Measurements from ENCODE around the gene MRPS6. TPM values are rescaled to one million over a fixed set of nuclear protein-coding genes. Genes with fewer than 3 reads are reported as not detected.

Gene MRPS6
- total RNA-seq, 4 donors from 2014 or later: 23.9 to 65.8 (median 31.6) TPM

DNA sequence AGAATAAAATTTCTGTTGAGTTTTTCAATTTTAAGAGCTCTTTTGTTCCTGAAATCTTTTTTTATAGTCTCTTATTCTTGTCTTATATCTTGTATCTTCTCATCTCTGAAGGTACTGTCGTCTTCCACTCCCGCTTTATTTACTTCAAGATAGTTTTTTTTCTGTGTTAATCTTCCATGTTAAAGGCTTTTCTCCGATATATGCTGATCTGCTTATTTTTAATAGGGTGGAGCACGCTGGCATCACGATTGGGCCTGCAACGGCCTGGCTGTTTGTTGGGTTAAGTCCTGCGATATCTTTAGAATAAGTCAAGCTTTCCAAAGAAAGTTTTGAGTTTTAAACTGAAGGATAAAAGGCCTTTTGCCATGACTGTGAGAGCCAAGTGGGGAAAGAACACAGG lies 35.7 kb downstream of the MRPS6 start:
- 78 to 88% methylated on average over 7 of the region's 7 CpGs for WGBS, 2 donors
- no peak overlapping the region for H3K4me3 ChIP-seq (ENCODE audit: low read depth, poor library complexity, severe bottlenecking)
- intact Hi-C loops (cut with DNase I; ENCODE audit: low total_unique reads): no loop called here
- DNase-seq (ENCODE audit: low spot score in 2 of 2): no peak
- TF ChIP-seq POLR2A (IDR thresholded peaks at IDR 0.05): no peak
- TF ChIP-seq, protein P1, sequence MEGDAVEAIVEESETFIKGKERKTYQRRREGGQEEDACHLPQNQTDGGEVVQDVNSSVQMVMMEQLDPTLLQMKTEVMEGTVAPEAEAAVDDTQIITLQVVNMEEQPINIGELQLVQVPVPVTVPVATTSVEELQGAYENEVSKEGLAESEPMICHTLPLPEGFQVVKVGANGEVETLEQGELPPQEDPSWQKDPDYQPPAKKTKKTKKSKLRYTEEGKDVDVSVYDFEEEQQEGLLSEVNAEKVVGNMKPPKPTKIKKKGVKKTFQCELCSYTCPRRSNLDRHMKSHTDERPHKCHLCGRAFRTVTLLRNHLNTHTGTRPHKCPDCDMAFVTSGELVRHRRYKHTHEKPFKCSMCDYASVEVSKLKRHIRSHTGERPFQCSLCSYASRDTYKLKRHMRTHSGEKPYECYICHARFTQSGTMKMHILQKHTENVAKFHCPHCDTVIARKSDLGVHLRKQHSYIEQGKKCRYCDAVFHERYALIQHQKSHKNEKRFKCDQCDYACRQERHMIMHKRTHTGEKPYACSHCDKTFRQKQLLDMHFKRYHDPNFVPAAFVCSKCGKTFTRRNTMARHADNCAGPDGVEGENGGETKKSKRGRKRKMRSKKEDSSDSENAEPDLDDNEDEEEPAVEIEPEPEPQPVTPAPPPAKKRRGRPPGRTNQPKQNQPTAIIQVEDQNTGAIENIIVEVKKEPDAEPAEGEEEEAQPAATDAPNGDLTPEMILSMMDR (IDR thresholded peaks at IDR 0.05): no peak

DNA sequence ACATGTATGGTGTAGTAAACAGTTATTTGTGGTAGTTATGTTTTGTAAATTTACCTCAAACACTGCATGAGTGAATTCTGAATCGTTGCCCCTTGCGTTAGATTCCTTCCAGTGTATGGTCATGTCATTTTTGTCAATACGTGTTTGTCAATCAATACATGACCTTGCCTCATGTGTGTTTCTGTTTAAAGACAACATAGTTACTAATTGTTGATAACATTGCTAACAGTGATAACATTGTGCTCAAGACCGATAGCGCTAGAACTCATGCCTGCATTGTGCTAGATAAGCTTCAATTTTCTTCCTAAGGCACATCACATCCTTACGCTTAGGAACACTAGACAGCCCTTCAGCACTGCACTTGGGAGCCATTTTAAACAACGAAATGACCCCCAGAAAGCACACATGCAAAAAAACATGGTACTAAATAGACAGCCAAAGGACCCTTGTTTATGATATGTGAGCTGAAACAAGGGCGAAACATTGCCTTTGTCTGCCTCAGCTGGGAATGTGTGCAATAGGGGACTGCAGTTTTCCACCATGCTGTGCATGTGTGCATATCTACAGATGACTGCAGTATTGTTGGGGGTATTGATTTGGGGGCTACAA lies 37.3 kb downstream of the MRPS6 start:
- 98 to 99% methylated on average over 8 of the region's 8 CpGs for WGBS, 2 donors
- DNase-seq (ENCODE audit: low spot score in 2 of 2): no peak
- TF ChIP-seq, protein P1 (IDR thresholded peaks at IDR 0.05): no peak
- no peak for TF ChIP-seq POLR2A (IDR thresholded peaks at IDR 0.05)
- no peak overlapping the region for H3K4me3 ChIP-seq (ENCODE audit: low read depth, poor library complexity, severe bottlenecking)
- intact Hi-C loops (cut with DNase I; ENCODE audit: low total_unique reads): no loop called here

DNA sequence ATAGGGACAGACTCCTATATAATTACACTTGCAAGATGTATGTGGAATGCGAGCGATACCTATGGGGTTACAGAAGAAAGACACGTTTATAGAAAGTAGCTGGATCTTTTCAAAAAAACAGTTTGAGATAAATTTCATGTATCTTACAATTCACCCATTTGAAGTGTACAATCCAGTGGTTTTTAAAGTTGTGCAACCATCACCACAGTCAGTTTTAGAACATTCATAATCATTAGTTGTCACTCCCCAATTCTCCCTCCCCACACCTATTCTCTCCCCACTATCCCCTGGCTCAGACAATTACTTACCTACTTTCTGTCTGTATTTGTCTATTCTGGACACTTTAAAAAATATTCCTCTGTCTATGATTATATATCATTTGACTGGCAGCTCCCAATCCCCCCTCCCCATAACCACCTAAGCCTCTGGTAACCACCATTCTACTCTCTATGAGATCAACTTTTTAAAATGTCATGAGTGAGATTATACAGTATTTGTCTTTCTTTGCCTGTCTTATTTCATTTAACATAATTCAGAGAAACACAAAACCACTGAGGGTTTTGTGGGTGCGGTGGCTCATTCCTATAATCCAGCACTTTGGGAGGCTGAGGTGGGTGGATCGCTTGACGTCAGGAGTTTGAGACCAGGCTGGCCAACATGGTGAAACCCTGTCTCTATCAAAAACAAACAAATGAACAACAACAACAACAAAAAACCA lies 39.1 kb downstream of the MRPS6 start:
- DNase-seq (ENCODE audit: low spot score in 2 of 2): no peak
- TF ChIP-seq, protein P1 (IDR thresholded peaks at IDR 0.05): no peak
- TF ChIP-seq POLR2A (IDR thresholded peaks at IDR 0.05): no peak
- WGBS, 2 donors: 93 to 94% methylated on average over 6 of the region's 6 CpGs
- intact Hi-C loops (cut with DNase I; ENCODE audit: low total_unique reads): no loop called here
- H3K4me3 ChIP-seq (ENCODE audit: low read depth, poor library complexity, severe bottlenecking): no peak overlapping the region

DNA sequence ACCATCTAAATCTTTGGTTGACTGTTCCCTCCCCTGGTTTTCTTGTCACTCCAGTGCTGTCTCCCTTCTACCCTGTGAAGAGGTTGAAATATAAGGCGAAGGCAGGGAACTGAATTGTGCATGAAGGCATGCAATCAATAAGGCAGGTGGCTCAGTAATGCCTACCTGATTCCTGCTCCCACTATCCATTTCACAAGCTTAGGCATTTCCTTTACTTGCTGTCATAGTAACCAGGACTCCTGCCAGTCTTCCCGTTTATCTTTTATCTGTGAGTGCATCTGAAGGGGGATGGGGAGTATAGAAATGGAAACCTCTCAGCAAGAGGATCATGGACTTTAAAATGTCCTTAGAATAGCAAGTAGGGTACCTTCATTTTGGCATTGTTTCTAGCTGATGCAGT lies 40.5 kb downstream of the MRPS6 start:
- no peak for DNase-seq (ENCODE audit: low spot score in 2 of 2)
- WGBS, 2 donors: 50 to 51% methylated on average over 2 of the region's 2 CpGs
- intact Hi-C loops (cut with DNase I; ENCODE audit: low total_unique reads): no loop called here
- no peak overlapping the region for H3K4me3 ChIP-seq (ENCODE audit: low read depth, poor library complexity, severe bottlenecking)
- TF ChIP-seq, protein P1 (IDR thresholded peaks at IDR 0.05): no peak
- no peak for TF ChIP-seq POLR2A (IDR thresholded peaks at IDR 0.05)

DNA sequence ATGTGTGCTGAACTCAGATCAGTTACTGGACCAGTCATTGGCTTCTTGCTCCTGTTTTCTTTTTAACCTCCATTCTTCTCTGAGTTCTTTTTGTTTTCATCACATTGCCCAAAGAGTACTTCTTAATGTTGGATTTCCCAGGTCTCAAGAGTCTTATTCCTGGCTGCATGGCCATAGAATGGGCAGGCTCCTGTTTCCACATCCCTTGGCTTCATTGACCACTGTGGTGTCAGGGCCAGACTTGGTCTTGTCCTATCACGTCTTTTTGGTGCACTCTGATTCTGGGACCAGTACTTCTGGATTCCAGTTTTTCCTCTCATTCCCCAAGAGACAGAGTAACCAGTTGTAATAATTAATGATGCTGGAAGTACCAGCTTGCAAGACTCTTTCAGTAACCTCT lies 41.8 kb downstream of the MRPS6 start:
- intact Hi-C loops (cut with DNase I; ENCODE audit: low total_unique reads): no loop called here
- no peak for DNase-seq (ENCODE audit: low spot score in 2 of 2)
- H3K4me3 ChIP-seq (ENCODE audit: low read depth, poor library complexity, severe bottlenecking): no peak overlapping the region
- 41 to 54% methylated on average over 1 of the region's 1 CpG for WGBS, 2 donors
- TF ChIP-seq, protein P1 (IDR thresholded peaks at IDR 0.05): no peak
- TF ChIP-seq POLR2A (IDR thresholded peaks at IDR 0.05): no peak
